Panc1 (cell line): ENCODE results near the gene IGSF11. TPM values are rescaled to one million over a fixed set of nuclear protein-coding genes. Genes with fewer than 3 reads are reported as not detected.
A peak's percentile ranks its signal among the peaks of the same experiment; 100 is the strongest.

ENCODE experiments used
- ATAC-seq: fragments of 200-7000 bp; cut with Tn5 transposase; 2 replicates; pipeline ENCODE4 v1.9.1; 2020; ENCODE audit warnings: mild to moderate bottlenecking, moderate library complexity
- BruUV-seq: library from RNA; stranded (reverse); fragments of 400-500 nt; replicated peaks from 2 replicates; lab custom pipeline; 2021; lab: Mats Ljungman, UMichigan
- CTCF ChIA-PET: fragments of 300-600 bp; sonication (Branson Sonifier 250); formaldehyde crosslinking; loops from one replicate; lab custom pipeline; 2022; ENCODE audit warnings: antibody characterized with exemption; lab: Charles Lee
- POLR2A ChIA-PET: fragments of 300-600 bp; sonication (Branson Sonifier 250); formaldehyde crosslinking; loops from one replicate; lab custom pipeline; 2022; ENCODE audit warnings: antibody characterized with exemption; lab: Charles Lee
- DNase-seq: peaks from one replicate; pipeline ENCODE4 v3.0.0-alpha.2; 2010; ENCODE audit warnings: low read depth, low spot score
- H3K27ac ChIP-seq: 2 replicates; pipeline ENCODE4 v1.5.1; 2011; ENCODE audit warnings: mild to moderate bottlenecking, low read length, inconsistent platforms
- H3K27me3 ChIP-seq: fragments of 200-500 bp; sonication (Bioruptor generic); 2 replicates; pipeline ENCODE4 v1.6.0; 2014; ENCODE audit warnings: low read length, inconsistent platforms; ENCODE audit not compliant: control insufficient read depth, insufficient read depth
- H3K36me3 ChIP-seq: fragments of 200-500 bp; sonication (Bioruptor generic); 2 replicates; pipeline ENCODE4 v1.5.1; 2014; ENCODE audit warnings: inconsistent platforms, mild to moderate bottlenecking, low read length, moderate library complexity; ENCODE audit not compliant: control insufficient read depth, insufficient read depth
- H3K4me1 ChIP-seq: 2 replicates; pipeline ENCODE4 v1.5.1; 2011; ENCODE audit warnings: inconsistent platforms, mild to moderate bottlenecking, low read length, moderate library complexity; ENCODE audit not compliant: control insufficient read depth, insufficient read depth
- H3K4me3 ChIP-seq, 2 experiments: 2 replicates each; pipeline ENCODE4 v1.5.1; 2011 to 2012; ENCODE audit warnings: low read depth in 2 of 2, low read length in 2 of 2, mild to moderate bottlenecking in 2 of 2, inconsistent platforms in 1 of 2, moderate library complexity in 1 of 2
- H3K9me3 ChIP-seq: fragments of 200-500 bp; sonication (Bioruptor generic); 2 replicates; pipeline ENCODE4 v1.5.1; 2014; ENCODE audit warnings: low read depth, mild to moderate bottlenecking, inconsistent platforms, low read length, moderate library complexity; ENCODE audit not compliant: control insufficient read depth, insufficient read depth
- CTCF ChIP-seq: fragments of 450-650 bp; IDR thresholded peaks from 2 replicates; pipeline ENCODE4 v1.5.1; 2017; ENCODE audit warnings: mild to moderate bottlenecking
- POLR2AphosphoS5 ChIP-seq: IDR thresholded peaks from 2 replicates; pipeline ENCODE4 v1.6.1; 2012; ENCODE audit warnings: mild to moderate bottlenecking, low read depth, low read length, moderate library complexity
- REST ChIP-seq, 2 experiments: IDR thresholded peaks; 2 replicates each; pipeline ENCODE4 v1.6.1; 2011 to 2012; ENCODE audit warnings: low read depth in 2 of 2, control low read depth in 1 of 2, low read length in 1 of 2, mild to moderate bottlenecking in 1 of 2, moderate library complexity in 1 of 2; ENCODE audit not compliant: insufficient read depth in 1 of 2
- SIN3A ChIP-seq: IDR thresholded peaks from 2 replicates; pipeline ENCODE4 v1.6.1; 2012; ENCODE audit warnings: low read depth, mild to moderate bottlenecking, low read length, moderate library complexity, borderline replicate concordance; ENCODE audit not compliant: insufficient read depth
- TCF7L2 ChIP-seq: IDR thresholded peaks from 2 replicates; pipeline ENCODE4 v1.6.1; 2011; ENCODE audit warnings: mild to moderate bottlenecking, low read depth, low read length, inconsistent platforms
- in situ Hi-C: cut with HindIII; loops from 2 replicates; pipeline ENCODE4 v1.10.0; 2016; ENCODE audit warnings: low sequenced_read_pairs, low pct_unique_long_range_greater_than_20kb
- intact Hi-C: fragments of 100-400 bp; cut with micrococcal nuclease; formaldehyde crosslinking; loops from one replicate; pipeline ENCODE4 v1.10.0; 2022; ENCODE audit not compliant: unreplicated experiment
- total RNA-seq: library from RNA; stranded (reverse); gene quantifications from one replicate; pipeline ENCODE4 v1.2.1, GENCODE V29; 2021; ENCODE audit not compliant: unreplicated experiment

Gene IGSF11
- total RNA-seq, 1 experiment from 2014 or later, result 0.33 TPM

- CTCF ChIA-PET, result interaction anchor here (0.6 to 2.7 kb wide), 5 partner anchors 9 to 151 kb away, joined by 3 to 20 read pairs (median 9); no protein-coding TSS in a partner anchor
- TF ChIP-seq REST (IDR thresholded peaks at IDR 0.05; ENCODE audit: insufficient read depth in 1 of 2, low read depth in 2 of 2, low read length in 1 of 2) (no peak), POLR2AphosphoS5 (no peak), CTCF (no peak), TCF7L2 (no peak), SIN3A (no peak)
- no peak for DNase-seq
- BruUV-seq, result no TSS peak
- in situ Hi-C loops (no loop called here), intact Hi-C loops (loop anchor here (2.0 kb wide), 1 partner anchor 149 kb away; no protein-coding TSS in a partner anchor)
- ATAC-seq, result no peak
- Histone ChIP-seq H3K4me3 (peak overlapping the region; percentile 50 to 54; a peak in 3 of 4 replicates), H3K4me1 (peaks cover 3% of the 10 kb centered on the region; the same call in 1 of the 2 replicates), H3K9me3 (no peaks in the 10 kb centered on the region), H3K27ac (no peak overlapping the region), H3K27me3 (peaks cover 42% of the 10 kb centered on the region), H3K36me3 (no peaks in the 10 kb centered on the region)
- POLR2A ChIA-PET, result no interaction called here
Measured at GRCh38 chr3:119033393-119034255, 1.0 kb downstream of the IGSF11 start.

- CTCF ChIA-PET, result no interaction called here
- ATAC-seq (no peak), DNase-seq (no peak)
- H3K4me3 ChIP-seq, result no peak overlapping the region
- H3K9me3 ChIP-seq, result no peaks in the 10 kb centered on the region
- TF ChIP-seq POLR2AphosphoS5 (no peak), SIN3A (no peak), REST (IDR thresholded peaks at IDR 0.05; ENCODE audit: insufficient read depth in 1 of 2, low read depth in 2 of 2, low read length in 1 of 2) (no peak), TCF7L2 (no peak), CTCF (no peak)
- H3K27me3 ChIP-seq, result peaks cover 15% of the 10 kb centered on the region; the same call in 1 of the 2 replicates
- H3K27ac ChIP-seq, result no peak overlapping the region
- BruUV-seq, result no TSS peak
- no peaks in the 10 kb centered on the region for H3K4me1 ChIP-seq
- intact Hi-C loops (no loop called here), in situ Hi-C loops (no loop called here)
- POLR2A ChIA-PET, result interaction anchor here (0.7 kb wide), 1 partner anchor 327 kb away, joined by 3 read pairs; no protein-coding TSS in a partner anchor
- no peaks in the 10 kb centered on the region for H3K36me3 ChIP-seq
Measured at GRCh38 chr3:119025171-119025795, 9.4 kb downstream of the IGSF11 start.
